Gastrocnemius medialis (tissue), 4 donors: ENCODE results near the gene IKBKG. TPM values are rescaled to one million over a fixed set of nuclear protein-coding genes. Genes with fewer than 3 reads are reported as not detected.

Experiments used
- ATAC-seq, 2 donors: fragments of 150-250 bp; one replicate each; pipeline ENCODE4 v1.9.1; 2016
- DNase-seq, 2 donors: peaks; one replicate each; pipeline ENCODE4 v3.0.0-alpha.2; 2019
- H3K27ac ChIP-seq, 4 donors: fragments of 200-600 bp; sonication (generic); 1 replicate in 1 of 4; 2 replicates in 3 of 4; pipeline ENCODE4 v1.5.1; 2016 to 2018; ENCODE audit warnings: mild to moderate bottlenecking in 2 of 4, moderate library complexity in 1 of 4
- H3K27me3 ChIP-seq, 3 donors: fragments of 200-600 bp; sonication (generic) in 2 of 3; 1 replicate in 1 of 3; 2 replicates in 2 of 3; pipeline versions ENCODE4 v1.5.1 to v1.6.0; 2016 to 2019; ENCODE audit warnings: mild to moderate bottlenecking in 1 of 3, moderate library complexity in 1 of 3
- H3K36me3 ChIP-seq, 2 donors: fragments of 200-600 bp; sonication (generic) in 1 of 2; one replicate each; pipeline ENCODE4 v1.5.1; 2017 to 2018
- H3K4me1 ChIP-seq, 2 donors: fragments of 200-600 bp; sonication (generic) in 1 of 2; one replicate each; pipeline ENCODE4 v1.5.1; 2016 to 2017; ENCODE audit warnings: mild to moderate bottlenecking in 2 of 2
- H3K4me3 ChIP-seq, 4 donors: fragments of 200-600 bp; sonication (generic) in 3 of 4; 1 replicate in 1 of 4; 2 replicates in 3 of 4; pipeline ENCODE4 v1.5.1; 2016 to 2019; ENCODE audit warnings: mild to moderate bottlenecking in 2 of 4
- H3K9me3 ChIP-seq, 3 donors: fragments of 200-600 bp; sonication (generic) in 2 of 3; 1 replicate in 1 of 3; 2 replicates in 2 of 3; pipeline ENCODE4 v1.5.1; 2016 to 2019
- POLR2A ChIP-seq, 2 donors: fragments of 450-650 bp; IDR thresholded peaks; one replicate each; pipeline ENCODE4 v1.6.1; 2017; ENCODE audit warnings: antibody characterized with exemption in 2 of 2, mild to moderate bottlenecking in 2 of 2, moderate library complexity in 2 of 2
- in situ Hi-C, 4 donors: fragments of 200-750 bp; cut with MboI; loops; one replicate each; pipeline versions ENCODE4 v1.15.0 to v1.8.0; 2017; ENCODE audit warnings: low sequenced_read_pairs in 4 of 4
- intact Hi-C: fragments of 100-400 bp; cut with DNase I; formaldehyde crosslinking; loops from one replicate; pipeline ENCODE4 v1.15.1; 2023; ENCODE audit warnings: low total_unique reads
- total RNA-seq, 4 donors: library from RNA; depleted of rRNA; stranded (reverse); fragments of >200 nt; gene quantifications; one replicate each; pipeline versions ENCODE4 v1.1.0 to v1.2.3, GENCODE V29; 2016
- TF ChIP-seq, protein P1 (sequence below), 5 experiments: fragments of 450-650 bp in 3 of 5; fragments of 200-600 bp in 2 of 5; sonication (generic) in 2 of 5; IDR thresholded peaks in 4 of 5; conservative IDR thresholded peaks in 1 of 5; 1 replicate in 4 of 5; 2 replicates in 1 of 5; pipeline ENCODE4 v1.5.1; 2016 to 2019; ENCODE audit warnings: antibody characterized with exemption in 5 of 5, mild to moderate bottlenecking in 3 of 5, moderate library complexity in 3 of 5

Gene IKBKG
- total RNA-seq, 4 donors from 2014 or later, result 8.8 to 17.5 (median 11.6) TPM

DNA sequence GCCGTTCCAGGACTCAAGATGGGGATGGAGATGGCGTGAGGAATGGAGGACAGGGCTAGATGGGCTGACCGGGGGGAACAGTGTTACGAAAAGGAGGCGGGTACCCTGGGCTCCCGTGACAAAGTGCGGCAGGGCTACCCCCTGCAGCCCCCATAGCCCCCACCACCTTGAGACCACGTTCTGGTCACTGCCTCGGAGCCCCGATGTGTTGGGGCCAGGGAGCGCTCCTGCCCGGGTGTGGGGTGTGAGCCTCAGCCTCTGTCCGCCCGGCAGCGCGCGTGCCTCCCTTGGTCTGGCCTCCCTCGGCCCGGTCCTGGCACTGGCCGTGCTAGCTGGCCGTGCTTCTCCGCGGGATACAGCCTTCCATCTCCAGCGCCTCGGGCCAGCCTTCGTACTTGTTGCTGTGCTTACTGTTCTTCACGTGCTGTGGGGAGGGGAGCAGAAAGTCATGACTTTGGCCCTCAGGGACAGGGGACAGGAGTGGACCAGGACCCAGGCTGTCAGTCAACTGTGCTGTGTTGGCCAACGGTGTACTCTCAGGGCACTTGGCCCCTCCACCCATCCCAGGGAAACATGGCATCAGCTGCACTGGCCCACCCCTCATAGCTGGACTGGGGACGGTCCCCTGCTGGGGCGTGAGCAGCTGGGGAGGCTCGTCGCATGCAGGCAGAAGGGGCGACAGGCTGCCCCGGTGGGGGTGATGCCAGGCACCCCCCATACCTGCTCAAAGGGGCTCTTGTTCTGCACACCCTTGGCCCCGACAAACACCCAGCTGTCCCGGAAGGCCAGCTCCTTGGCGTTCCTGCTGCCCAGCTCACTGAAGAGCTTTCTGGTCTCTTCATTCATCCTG is 40.7 kb upstream of the IKBKG start:
- Histone ChIP-seq H3K4me3 (no peak overlapping the region), H3K27me3 (no peaks in the 10 kb centered on the region), H3K9me3 (no peaks in the 10 kb centered on the region), H3K4me1 (no peaks in the 10 kb centered on the region), H3K27ac (no peak overlapping the region), H3K36me3 (peaks cover 0 to 4% of the 10 kb centered on the region in 2 donors)
- ATAC-seq (no peak), DNase-seq (no peak)
- in situ Hi-C loops (no loop called here), intact Hi-C loops (no loop called here)
- no peak for TF ChIP-seq POLR2A (IDR thresholded peaks at IDR 0.05)
- TF ChIP-seq, protein P1, sequence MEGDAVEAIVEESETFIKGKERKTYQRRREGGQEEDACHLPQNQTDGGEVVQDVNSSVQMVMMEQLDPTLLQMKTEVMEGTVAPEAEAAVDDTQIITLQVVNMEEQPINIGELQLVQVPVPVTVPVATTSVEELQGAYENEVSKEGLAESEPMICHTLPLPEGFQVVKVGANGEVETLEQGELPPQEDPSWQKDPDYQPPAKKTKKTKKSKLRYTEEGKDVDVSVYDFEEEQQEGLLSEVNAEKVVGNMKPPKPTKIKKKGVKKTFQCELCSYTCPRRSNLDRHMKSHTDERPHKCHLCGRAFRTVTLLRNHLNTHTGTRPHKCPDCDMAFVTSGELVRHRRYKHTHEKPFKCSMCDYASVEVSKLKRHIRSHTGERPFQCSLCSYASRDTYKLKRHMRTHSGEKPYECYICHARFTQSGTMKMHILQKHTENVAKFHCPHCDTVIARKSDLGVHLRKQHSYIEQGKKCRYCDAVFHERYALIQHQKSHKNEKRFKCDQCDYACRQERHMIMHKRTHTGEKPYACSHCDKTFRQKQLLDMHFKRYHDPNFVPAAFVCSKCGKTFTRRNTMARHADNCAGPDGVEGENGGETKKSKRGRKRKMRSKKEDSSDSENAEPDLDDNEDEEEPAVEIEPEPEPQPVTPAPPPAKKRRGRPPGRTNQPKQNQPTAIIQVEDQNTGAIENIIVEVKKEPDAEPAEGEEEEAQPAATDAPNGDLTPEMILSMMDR (IDR thresholded peaks at IDR 0.05 in 4 of 5, conservative IDR thresholded peaks at IDR 0.05 in 1 of 5), result no peak

DNA sequence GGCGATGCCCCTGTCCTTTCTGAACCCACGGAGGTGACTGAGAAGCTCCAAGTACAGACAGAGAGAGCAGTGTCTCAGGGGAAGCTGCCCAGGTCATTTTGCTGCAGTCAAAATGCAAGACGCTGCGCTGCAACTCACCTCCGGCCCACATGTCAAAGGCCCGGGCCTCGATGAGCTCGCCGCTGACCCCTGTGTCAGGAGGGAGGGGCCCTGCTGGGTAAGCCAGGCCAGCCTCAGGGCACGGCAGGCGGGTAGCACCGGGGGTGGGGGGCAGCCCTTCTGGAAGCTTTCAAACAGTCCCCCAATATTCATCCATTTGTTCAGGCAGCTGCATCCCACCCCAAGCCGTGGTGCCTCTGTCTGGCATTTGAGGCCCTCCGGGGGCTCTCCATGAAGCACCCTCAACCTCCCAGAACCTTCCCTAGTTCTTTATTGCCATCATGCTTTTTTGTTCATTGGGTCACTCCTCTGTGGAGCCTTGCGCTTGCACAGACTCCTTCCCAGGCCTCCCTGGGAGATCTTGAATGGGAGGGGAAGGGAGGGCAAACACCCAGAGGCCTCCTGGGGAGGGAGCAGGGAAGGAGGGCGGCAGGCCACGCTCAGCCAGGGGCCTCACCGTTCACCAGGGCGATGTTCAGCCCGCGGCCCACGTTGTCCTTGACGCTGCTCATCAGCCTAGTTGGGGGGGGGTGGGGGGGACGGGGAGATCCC is 39.6 kb upstream of the IKBKG start:
- Histone ChIP-seq H3K4me1 (no peaks in the 10 kb centered on the region), H3K9me3 (no peaks in the 10 kb centered on the region), H3K27me3 (no peaks in the 10 kb centered on the region), H3K27ac (no peak overlapping the region), H3K4me3 (no peak overlapping the region), H3K36me3 (peaks cover 0 to 4% of the 10 kb centered on the region in 2 donors)
- no peak for DNase-seq
- no peak for TF ChIP-seq POLR2A (IDR thresholded peaks at IDR 0.05)
- TF ChIP-seq, protein P1 (IDR thresholded peaks at IDR 0.05 in 4 of 5, conservative IDR thresholded peaks at IDR 0.05 in 1 of 5), result no peak
- in situ Hi-C loops, result no loop called here
- intact Hi-C loops, result no loop called here
- no peak for ATAC-seq

DNA sequence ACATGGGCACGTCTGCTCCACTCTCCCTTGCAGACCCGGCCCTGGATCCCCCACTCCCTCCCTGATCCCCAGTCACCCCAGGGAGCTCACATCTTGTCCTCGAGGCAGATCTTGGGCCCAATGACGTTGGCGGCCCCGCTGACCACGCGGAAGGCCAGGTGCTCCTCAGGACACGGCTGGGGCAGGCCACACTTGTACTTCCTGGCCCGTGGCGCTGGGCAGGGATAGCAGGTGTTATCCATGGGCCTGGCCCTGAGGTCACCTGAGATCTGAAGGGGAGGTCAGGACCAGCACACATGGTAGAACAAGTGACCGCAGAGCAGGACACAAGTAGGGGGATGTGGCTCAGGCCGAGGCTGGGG is 39.1 kb upstream of the IKBKG start:
- no peak for ATAC-seq
- Histone ChIP-seq H3K27ac (no peak overlapping the region), H3K36me3 (peaks cover 0 to 4% of the 10 kb centered on the region in 2 donors), H3K4me1 (no peaks in the 10 kb centered on the region), H3K4me3 (no peak overlapping the region), H3K27me3 (no peaks in the 10 kb centered on the region), H3K9me3 (no peaks in the 10 kb centered on the region)
- in situ Hi-C loops (no loop called here), intact Hi-C loops (no loop called here)
- TF ChIP-seq, protein P1 (IDR thresholded peaks at IDR 0.05 in 4 of 5, conservative IDR thresholded peaks at IDR 0.05 in 1 of 5), result no peak
- DNase-seq, result no peak

DNA sequence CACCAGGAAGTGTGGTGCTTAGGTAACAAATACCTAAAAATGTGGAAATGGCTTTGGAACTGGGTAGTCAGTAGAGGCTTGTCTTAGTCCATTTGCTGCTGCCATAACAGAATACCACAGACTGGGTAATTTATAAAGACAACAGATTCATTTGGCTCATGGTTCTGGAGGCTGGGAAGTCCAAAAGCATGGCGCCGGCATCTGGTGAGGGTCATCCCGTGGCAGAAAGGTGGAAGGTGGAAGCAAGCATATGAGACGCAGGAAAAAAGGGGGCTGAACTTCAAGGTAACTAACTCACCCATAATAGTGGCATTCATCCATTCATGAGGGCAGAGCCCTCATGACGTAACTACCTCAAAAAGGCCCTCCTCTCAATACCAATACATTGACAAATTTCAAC is 38.0 kb upstream of the IKBKG start:
- no peak for ATAC-seq
- TF ChIP-seq POLR2A (IDR thresholded peaks at IDR 0.05), result no peak
- TF ChIP-seq, protein P1 (IDR thresholded peaks at IDR 0.05 in 4 of 5, conservative IDR thresholded peaks at IDR 0.05 in 1 of 5), result no peak
- Histone ChIP-seq H3K4me3 (no peak overlapping the region), H3K9me3 (no peaks in the 10 kb centered on the region), H3K36me3 (peaks cover 0 to 4% of the 10 kb centered on the region in 2 donors), H3K4me1 (no peaks in the 10 kb centered on the region), H3K27me3 (no peaks in the 10 kb centered on the region), H3K27ac (no peak overlapping the region)
- no peak for DNase-seq
- intact Hi-C loops, result no loop called here
- in situ Hi-C loops, result no loop called here
